GM19324 (cell line): ENCODE data around the gene GFER.
"Not testable (repeated sequence)": the region's sequence is repeated elsewhere in the genome, so short reads cannot be mapped to it uniquely, and the experiment has no call there.

Source experiments
- ATAC-seq: cut with Tn5 transposase; IDR thresholded peaks from one replicate; pipeline ENCODE4 v1.9.1; 2021; ENCODE audit warnings: mild to moderate bottlenecking, moderate library complexity; ENCODE audit not compliant: unreplicated experiment, low FRiP score

Gene GFER

GRCh38 chr16:1983544-1984346 lies at the start of gene GFER:
TSS of gene GFER (plus strand) at chr16:1984193. CDS start at chr16:1984219, 26 bp downstream.
- ATAC-seq = peak; percentile 86

DNA sequence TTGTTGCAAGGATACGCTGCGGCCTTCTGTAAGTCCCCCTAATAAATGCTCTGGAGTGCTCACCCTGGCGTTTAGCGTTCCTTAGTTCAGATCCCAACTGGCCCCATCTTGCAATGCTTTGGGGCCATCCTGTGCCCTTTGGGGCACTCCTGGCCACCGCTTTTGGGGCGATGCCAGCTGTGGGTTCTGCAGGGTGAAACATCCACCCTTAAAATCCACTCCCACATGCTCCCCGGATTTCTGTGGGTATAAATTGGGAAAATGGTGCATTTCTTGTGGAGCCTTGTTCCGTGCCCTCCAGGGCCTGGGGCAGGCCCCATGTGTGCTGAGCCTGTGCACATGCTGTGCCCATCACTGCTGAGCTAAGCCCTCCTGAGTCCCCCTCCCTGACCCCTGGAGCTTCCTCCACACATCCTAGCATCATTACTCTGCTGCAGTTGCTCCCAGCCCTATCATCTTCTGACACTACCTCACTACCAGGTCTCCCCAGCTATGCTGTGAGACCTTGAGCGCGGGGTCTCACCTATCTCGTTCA lies 47.0 kb upstream of the GFER start:
- no peak for ATAC-seq

DNA sequence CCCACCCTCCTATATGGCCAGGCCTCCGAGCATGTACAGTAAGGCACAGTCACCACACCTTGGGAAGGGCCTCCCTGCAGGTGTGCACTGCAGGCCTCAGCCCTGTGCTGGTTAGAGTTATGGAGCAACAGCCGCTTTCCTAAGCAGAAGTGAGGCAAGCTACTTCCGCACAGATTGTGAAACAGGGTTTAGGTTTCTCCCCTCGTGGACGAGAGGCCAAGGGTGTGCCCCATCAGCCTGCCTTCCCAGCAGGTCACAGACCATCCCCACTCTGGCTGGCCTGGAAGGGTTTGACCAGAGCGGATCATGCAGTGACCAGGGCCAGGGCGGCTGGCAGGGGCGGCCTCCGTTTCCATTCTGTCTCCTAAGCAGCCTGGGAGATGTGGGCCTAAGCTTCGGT lies 45.7 kb upstream of the GFER start:
- no peak for ATAC-seq

- no peak for ATAC-seq
These were observed 45.1 kb upstream of the GFER start for GRCh38 chr16:1938910-1939309.

- not testable (repeated sequence) for ATAC-seq
These were observed 44.2 kb upstream of the GFER start for GRCh38 chr16:1939833-1940232.

DNA sequence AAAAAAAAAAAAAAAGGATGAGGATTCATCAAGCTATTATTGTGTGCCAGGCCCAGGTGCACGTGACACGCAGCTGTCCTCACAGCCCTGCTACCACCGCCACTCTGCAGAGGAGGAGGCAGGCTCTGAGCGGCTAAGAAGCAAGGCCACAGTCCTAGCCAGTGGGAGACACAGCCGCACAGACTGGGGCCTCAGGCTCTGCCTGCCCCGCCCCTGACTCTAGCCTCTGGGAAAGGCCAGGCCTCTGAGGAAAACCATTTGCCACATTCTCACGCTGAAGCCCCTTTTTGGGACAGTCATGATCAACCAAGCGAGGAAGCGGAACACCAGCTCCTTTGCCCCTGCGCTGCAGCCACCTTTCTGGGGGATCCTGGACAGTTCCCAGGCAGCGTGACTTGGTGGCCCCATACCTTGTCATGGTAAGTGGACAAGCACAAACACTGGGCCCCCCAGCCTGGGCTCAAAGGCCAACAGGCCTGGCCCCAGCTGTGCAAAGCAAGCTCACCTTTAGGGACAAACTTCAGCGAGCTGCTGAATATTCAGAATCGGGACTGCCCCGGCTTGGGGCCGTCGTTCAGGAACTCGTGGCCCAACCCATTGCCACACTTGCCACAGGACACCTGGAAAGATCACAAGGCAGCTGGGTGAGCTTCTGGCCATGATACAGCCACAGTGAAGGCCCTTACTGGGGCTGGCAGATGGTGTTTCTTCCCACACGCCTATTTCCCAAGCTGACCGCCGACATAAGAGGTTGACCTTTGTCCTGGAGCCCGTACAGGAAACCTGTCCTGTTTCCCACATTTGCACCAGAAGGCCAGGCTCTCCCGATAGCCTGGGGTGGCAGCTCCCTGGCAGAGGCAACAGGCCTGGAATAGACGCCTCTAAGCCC lies 43.5 kb upstream of the GFER start:
- ATAC-seq = no peak

GRCh38 chr16:1941162-1942046 lies 42.6 kb upstream of the GFER start:
- ATAC-seq = no peak

DNA sequence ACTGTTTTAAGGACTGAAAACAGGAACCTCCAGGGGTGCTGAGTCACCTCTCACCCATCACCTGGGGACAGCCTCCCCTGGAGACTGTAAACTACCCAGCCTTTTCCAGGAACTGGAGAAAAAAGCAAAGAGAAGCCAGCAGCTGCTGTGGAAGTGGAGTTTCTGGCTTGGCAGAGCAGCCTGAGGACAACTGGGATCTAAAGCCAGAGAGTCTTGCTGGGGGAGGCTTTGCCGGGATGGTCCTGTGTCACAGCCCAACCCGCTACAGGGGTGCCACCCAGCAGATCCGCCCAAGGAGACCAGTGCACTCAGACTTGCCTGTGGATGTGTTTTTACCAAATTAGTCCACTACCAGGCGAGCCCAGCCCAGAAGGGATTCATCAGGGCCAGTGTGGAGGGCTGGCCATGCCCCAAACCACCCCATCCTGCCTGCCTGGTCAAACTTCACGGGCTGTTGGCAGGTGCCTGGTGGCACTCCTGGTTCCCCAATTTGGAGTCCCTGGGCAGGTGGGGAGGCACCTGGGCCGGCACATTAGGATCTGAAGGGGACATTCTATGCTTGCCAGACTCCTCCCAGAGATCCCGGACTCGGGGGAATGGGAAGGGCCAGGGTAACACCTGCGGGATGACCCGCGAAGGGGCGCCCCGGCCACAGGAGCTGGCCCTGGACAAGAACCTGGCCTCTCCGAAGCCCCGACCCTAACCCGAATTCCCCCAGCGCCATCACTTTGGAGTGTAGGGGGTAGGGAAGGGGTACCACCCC lies 41.8 kb upstream of the GFER start:
- ATAC-seq = no peak

DNA sequence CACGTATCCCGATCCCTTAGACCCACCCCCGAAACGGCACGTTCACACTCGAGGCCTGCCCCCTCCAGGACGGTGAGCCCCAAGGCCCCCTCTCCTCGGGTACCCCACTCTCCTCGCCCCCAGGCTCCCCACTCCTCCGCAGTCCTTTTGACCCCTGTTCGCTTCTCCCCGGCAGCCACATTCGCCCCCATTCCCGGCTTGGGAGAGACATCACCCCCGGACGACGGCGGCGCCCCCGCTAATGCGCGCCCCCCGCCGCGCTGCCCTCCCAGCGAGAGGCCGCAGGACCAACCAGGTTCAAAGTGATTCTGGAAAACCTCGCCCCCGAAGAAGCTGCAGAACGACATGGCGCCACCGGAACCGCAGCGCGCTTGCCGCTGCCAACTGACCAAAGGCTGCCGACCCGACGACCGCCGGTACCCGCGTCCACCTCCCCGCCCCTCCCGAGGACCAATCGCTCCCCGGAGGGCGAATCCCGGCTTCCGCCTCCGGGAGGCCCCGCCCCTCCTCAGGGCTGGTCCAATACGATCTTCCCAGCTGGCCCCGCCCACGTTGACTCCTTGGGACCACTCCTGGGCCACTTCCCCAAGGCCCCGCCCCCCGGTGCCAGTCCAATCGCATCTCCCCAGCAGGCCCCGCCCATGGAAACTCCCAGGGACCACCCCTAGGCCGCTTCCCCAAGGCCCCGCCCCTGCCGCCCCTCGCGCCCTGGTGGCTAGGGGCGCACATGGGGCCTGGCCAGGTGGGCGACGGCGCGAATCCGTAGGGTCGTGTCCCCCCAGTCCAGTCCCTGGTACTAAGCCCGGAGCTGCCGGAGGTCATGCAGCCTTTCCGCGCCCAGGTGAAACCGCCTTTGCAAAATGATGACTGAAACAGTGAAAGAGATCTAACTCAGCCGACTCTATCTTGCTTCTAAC lies 40.9 kb upstream of the GFER start, which contains the start of gene MSRB1:
Gene MSRB1, minus strand, starts transcription at position 390 of the 917 bp plus-strand sequence. Its CDS starts 43 bp downstream, at position 347.
- ATAC-seq = peak; percentile 89

- ATAC-seq = no peak
These were observed 39.3 kb upstream of the GFER start for GRCh38 chr16:1944612-1945199.

DNA sequence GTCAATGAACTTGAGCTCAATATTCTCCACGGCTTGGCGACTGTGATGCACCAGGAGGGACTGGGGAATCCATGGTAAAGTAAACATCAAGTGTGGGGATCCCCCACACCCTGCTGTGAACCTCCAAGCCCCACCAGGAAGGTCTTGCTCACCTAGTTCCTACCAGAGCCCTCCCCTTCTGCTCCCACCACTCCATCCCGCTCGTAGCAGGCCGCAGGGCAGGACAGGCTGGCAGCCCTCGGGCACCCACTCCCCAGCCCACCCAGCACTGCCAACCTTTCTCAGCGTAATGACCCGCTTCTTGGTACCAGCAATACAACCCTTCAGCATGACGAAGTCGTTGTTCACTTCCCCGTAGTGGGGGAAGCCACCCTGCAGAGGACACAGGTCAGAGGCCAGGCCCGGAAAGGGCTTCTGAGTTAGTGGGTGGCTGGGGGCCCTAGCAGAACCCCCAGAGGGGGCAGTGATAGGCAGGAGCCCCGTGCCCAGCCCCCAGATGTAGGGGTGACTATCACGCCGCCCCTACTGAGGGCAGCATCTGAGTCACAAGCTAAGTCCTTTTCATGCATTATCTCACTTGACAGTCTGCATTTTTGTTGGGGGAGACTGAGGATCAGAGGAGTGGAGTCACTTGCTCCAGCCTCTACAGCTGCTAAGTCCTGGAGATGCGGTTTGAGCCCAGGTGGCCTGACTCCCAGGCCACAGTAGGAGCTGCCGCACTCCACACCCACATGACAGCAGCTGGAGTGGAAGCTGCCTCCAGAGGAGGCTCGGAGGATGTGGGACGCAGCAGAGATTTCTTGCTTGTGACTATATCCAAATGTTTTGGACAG lies 38.2 kb upstream of the GFER start:
- ATAC-seq = no peak

DNA sequence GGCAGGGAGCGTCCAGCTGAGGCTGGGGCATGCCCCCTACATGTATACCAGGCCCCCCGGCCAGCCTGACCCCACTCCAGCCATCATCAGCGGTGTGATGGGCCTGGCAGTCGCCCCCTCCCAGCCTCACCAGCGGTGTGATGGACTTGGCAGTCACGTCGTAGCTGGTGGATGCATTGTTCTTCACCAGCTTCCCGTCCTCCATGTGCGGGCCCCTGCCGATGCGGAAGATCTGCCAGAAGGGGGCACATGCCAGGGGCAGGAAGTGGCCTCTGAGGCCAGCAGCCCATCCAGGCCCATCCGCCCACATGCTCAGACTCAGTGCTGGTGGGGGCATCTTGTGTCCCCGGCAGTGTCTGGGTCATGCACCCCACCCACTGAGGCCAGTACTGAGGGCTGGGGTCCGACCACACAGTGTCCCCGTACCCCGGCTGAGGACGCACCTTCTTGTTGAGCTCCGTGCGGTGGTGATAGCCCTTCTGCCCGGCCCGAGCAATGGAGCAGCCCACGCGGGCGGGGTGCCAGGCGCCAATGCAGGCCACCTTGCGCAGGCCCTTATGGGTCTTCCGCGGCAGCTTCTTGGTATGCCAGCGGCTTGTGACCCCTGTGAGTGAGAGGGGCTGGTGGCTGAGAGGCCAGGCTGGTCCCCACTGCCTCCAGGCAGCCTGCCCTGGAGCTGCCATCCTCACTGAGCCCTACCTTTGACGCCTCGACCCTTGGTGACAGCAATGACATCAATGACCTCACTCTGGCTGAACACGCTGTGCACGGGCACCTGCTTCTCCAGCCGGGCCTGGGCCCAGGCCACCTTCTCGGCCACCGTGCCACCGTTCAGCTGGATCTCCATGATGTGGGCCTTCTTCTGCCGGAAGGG lies 37.3 kb upstream of the GFER start:
- no peak for ATAC-seq

GRCh38 chr16:1947369-1947670 lies 36.7 kb upstream of the GFER start:
- no peak for ATAC-seq

DNA sequence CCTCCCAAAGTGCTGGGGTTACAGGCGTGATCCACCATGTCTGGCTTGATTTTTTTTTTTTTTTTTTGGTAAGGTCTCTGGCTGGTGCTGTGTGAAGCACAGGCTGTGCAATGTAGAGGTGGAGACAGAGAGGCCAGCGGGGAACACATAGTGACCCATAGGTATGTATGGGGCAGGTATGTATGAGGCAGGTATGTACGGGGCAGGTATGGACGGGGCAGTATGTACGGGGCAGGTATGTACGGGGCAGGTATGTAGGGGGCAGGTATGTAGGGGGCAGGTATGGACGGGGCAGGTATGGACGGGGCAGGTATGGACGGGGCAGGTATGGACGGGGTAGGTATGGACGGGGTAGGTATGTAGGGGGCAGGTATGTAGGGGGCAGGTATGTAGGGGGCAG lies 34.5 kb upstream of the GFER start:
- no peak for ATAC-seq

- ATAC-seq = no peak
These were observed 33.9 kb upstream of the GFER start for GRCh38 chr16:1950047-1950446.

- ATAC-seq = no peak
These were observed 33.4 kb upstream of the GFER start for GRCh38 chr16:1950559-1950958.
